HepG2 (cell line): ENCODE measurements around the gene GRK5. TPM values are rescaled to one million over a fixed set of nuclear protein-coding genes. Genes with fewer than 3 reads are reported as not detected.

ENCODE experiments used
- ATAC-seq: fragments of 200-7000 bp; cut with Tn5 transposase; 3 replicates; pipeline ENCODE4 v1.9.1; 2020; ENCODE audit warnings: mild to moderate bottlenecking, moderate library complexity
- BruUV-seq: library from RNA; stranded (reverse); fragments of 400-500 nt; replicated peaks from 2 replicates; lab custom pipeline; 2021; lab: Mats Ljungman, UMichigan
- CTCF ChIA-PET: fragments of 300-600 bp; formaldehyde crosslinking; extraction: SDS; loops from one replicate; lab custom pipeline; 2021; ENCODE audit warnings: low total read pairs, inconsistent platforms, low intra/inter-chr PET ratio; lab: Yijun Ruan, JAX
- POLR2A ChIA-PET: fragments of 350-600 bp; sonication (Branson Sonifier 250); formaldehyde crosslinking; loops from one replicate; lab custom pipeline; 2020; ENCODE audit warnings: antibody characterized with exemption, inconsistent platforms; lab: Yijun Ruan, JAX
- DNase-seq: peaks from one replicate; pipeline ENCODE4 v3.0.0-alpha.2; 2015; ENCODE audit warnings: low spot score
- FAIRE-seq: peaks from 3 replicates; lab custom pipeline; 2011; peaks lifted over from hg19 to GRCh38; lab: Jason Lieb, UNC
- H2AFZ ChIP-seq: one replicate; pipeline ENCODE4 v1.6.1; 2011; ENCODE audit warnings: low read length, inconsistent platforms
- H3K27ac ChIP-seq: fragments of 300-600 bp; 3 replicates; pipeline ENCODE4 v1.8.0; 2011; ENCODE audit warnings: mixed run types, mild to moderate bottlenecking, mixed read lengths, low read length, inconsistent platforms; ENCODE audit not compliant: insufficient read depth; ENCODE audit errors: extremely low read length
- H3K27me3 ChIP-seq, 2 experiments: fragments of 200-600 bp in 1 of 2; 2 replicates in 1 of 2; 3 replicates in 1 of 2; pipeline versions ENCODE4 v1.6.0 to v1.8.0; 2011; ENCODE audit warnings: low read length in 2 of 2, mild to moderate bottlenecking in 2 of 2, moderate library complexity in 2 of 2, inconsistent platforms in 1 of 2; ENCODE audit not compliant: insufficient read depth in 2 of 2, control insufficient read depth in 1 of 2
- H3K36me3 ChIP-seq, 2 experiments: fragments of 200-600 bp in 1 of 2; replicated peaks in 1 of 2; 2 replicates in 1 of 2; 3 replicates in 1 of 2; pipeline versions ENCODE4 v1.5.1 to v1.8.0; 2011; ENCODE audit warnings: low read length in 2 of 2, inconsistent platforms in 1 of 2; ENCODE audit not compliant: insufficient read depth in 2 of 2, control insufficient read depth in 1 of 2
- H3K4me1 ChIP-seq: 2 replicates; pipeline ENCODE4 v1.5.1; 2012; ENCODE audit warnings: low read length, inconsistent platforms; ENCODE audit not compliant: insufficient read depth
- H3K4me2 ChIP-seq: 2 replicates; pipeline ENCODE4 v1.6.0; 2011; ENCODE audit warnings: low read depth, low read length, inconsistent platforms
- H3K4me3 ChIP-seq, 3 experiments: fragments of 200-600 bp in 1 of 3; sonication (generic), shearing (Covaris generic) in 1 of 3; replicated peaks in 1 of 3; 2 replicates each; pipeline ENCODE4 v1.5.1; 2011 to 2016; ENCODE audit warnings: low read length in 3 of 3, inconsistent platforms in 2 of 3, low read depth in 2 of 3, mild to moderate bottlenecking in 2 of 3, control low read depth in 1 of 3, mixed read lengths in 1 of 3; ENCODE audit not compliant: insufficient read depth in 1 of 3
- H3K79me2 ChIP-seq: one replicate; pipeline ENCODE4 v1.6.1; 2011; ENCODE audit warnings: low read length, inconsistent platforms; ENCODE audit not compliant: insufficient read depth
- H3K9ac ChIP-seq: 2 replicates; pipeline ENCODE4 v1.6.0; 2011; ENCODE audit warnings: mild to moderate bottlenecking, low read depth, low read length, inconsistent platforms; ENCODE audit not compliant: insufficient read depth
- H3K9me3 ChIP-seq: 2 replicates; pipeline ENCODE4 v1.5.1; 2012; ENCODE audit warnings: mild to moderate bottlenecking, low read length
- H4K20me1 ChIP-seq: 2 replicates; pipeline ENCODE4 v1.6.0; 2011; ENCODE audit warnings: inconsistent platforms, mild to moderate bottlenecking, low read length, moderate library complexity; ENCODE audit not compliant: insufficient read depth
- BHLHE40 ChIP-seq: IDR thresholded peaks from 2 replicates; pipeline ENCODE4 v1.6.1; 2011; ENCODE audit warnings: low read length, improper control_type of control experiment
- CBX2 ChIP-seq, 2 experiments: fragments of 200-600 bp in 1 of 2; sonication (generic); formaldehyde crosslinking in 1 of 2; IDR thresholded peaks; 2 replicates each; pipeline versions ENCODE4 v1.7.0 to v1.8.1; 2018 to 2022; ENCODE audit warnings: low read depth in 2 of 2, low read length in 1 of 2, mild to moderate bottlenecking in 1 of 2, missing genetic modification reagents in 1 of 2
- HOXD1 ChIP-seq: sonication (generic); formaldehyde crosslinking; IDR thresholded peaks from 2 replicates; pipeline ENCODE4 v1.5.0; 2020; ENCODE audit warnings: missing genetic modification reagents
- NR2F1 ChIP-seq, 2 experiments: fragments of 450-650 bp in 1 of 2; formaldehyde crosslinking in 1 of 2; IDR thresholded peaks; 2 replicates each; pipeline versions ENCODE4 v1.5.0 to v1.6.1; 2016 to 2020; ENCODE audit warnings: mild to moderate bottlenecking in 1 of 2, missing compliant biosample characterization in 1 of 2, missing genetic modification reagents in 1 of 2, moderate library complexity in 1 of 2
- NR2F6 ChIP-seq, 2 experiments: IDR thresholded peaks; 2 replicates each; pipeline ENCODE4 v1.6.1; 2016; ENCODE audit warnings: antibody characterized with exemption in 1 of 2, mild to moderate bottlenecking in 1 of 2
- NR3C1 ChIP-seq: sonication (generic); formaldehyde crosslinking; IDR thresholded peaks from 2 replicates; pipeline ENCODE4 v1.4.0; 2020; ENCODE audit warnings: missing genetic modification reagents
- PLRG1 ChIP-seq: fragments of 450-650 bp; conservative IDR thresholded peaks from 2 replicates; pipeline ENCODE4 v1.6.1; 2016
- RARA ChIP-seq: IDR thresholded peaks from 2 replicates; pipeline ENCODE4 v1.6.1; 2016; ENCODE audit warnings: missing genetic modification reagents, missing compliant biosample characterization
- SKI ChIP-seq: fragments of 450-650 bp; IDR thresholded peaks from one replicate; pipeline ENCODE4 v1.6.1; 2018; ENCODE audit warnings: mild to moderate bottlenecking; ENCODE audit not compliant: partially characterized antibody
- ZBTB40 ChIP-seq, 2 experiments: fragments of 450-650 bp in 1 of 2; sonication (generic) in 1 of 2; formaldehyde crosslinking in 1 of 2; IDR thresholded peaks; 2 replicates each; pipeline versions ENCODE4 v1.6.1 to v1.8.0; 2016 to 2022; ENCODE audit warnings: antibody characterized with exemption in 1 of 2, mild to moderate bottlenecking in 1 of 2, missing genetic modification reagents in 1 of 2
- ZMYM3 ChIP-seq: sonication (generic); formaldehyde crosslinking; IDR thresholded peaks from 2 replicates; pipeline ENCODE4 v1.5.1; 2020; ENCODE audit warnings: mild to moderate bottlenecking, missing genetic modification reagents
- ZNF337 ChIP-seq: sonication (generic); formaldehyde crosslinking; IDR thresholded peaks from 2 replicates; pipeline ENCODE4 v1.5.1; 2020; ENCODE audit warnings: missing genetic modification reagents, low read depth, mild to moderate bottlenecking, borderline replicate concordance
- ZNF616 ChIP-seq: sonication (generic); formaldehyde crosslinking; IDR thresholded peaks from 2 replicates; pipeline ENCODE4 v1.5.0; 2020; ENCODE audit warnings: low read depth, mild to moderate bottlenecking, missing genetic modification reagents
- WGBS: methylation state at CpG from one replicate; pipeline ENCODE4 v1.1.6; 2017; ENCODE audit warnings: low lambda C conversion rate; 5-methylcytosine and 5-hydroxymethylcytosine counted together
- in situ Hi-C: cut with HindIII; loops from 2 replicates; pipeline ENCODE4 v1.10.0; 2017; ENCODE audit warnings: low pct_unique_long_range_greater_than_20kb; ENCODE audit not compliant: extremely low pct_ligation_motif_present
- intact Hi-C: fragments of 100-400 bp; cut with micrococcal nuclease; formaldehyde crosslinking; loops from one replicate; pipeline ENCODE4 v1.10.0; 2022; ENCODE audit not compliant: unreplicated experiment
- polyA plus RNA-seq, 8 experiments: library from polyadenylated mRNA; depleted of rRNA in 3 of 8; stranded (reverse) in 7 of 8; unstranded in 1 of 8; fragments of >200 nt; fragmentation: Illumina TruSeq in 4 of 8; extraction: Trizol in 4 of 8; gene quantifications; 2 replicates each; pipeline versions ENCODE4 v1.2.1 to v1.2.3, GENCODE V29; 2011 to 2016; ENCODE audit warnings: low read depth in 4 of 8, missing spikeins in 1 of 8, mixed read lengths in 1 of 8; ENCODE audit not compliant: insufficient read depth in 1 of 8
- total RNA-seq, 5 experiments: library from RNA; depleted of rRNA; stranded (reverse); fragments of >200 nt; fragmentation: Illumina TruSeq; extraction: Trizol; gene quantifications; 2 replicates each; pipeline ENCODE4 v1.2.3, GENCODE V29; 2016; ENCODE audit warnings: low read depth in 1 of 5

Gene GRK5
- total and polyA plus RNA-seq, 2 of the 13 experiments (the other 11 are each of a cell fraction or from before 2014, with no cell fraction given): 10.4 to 12.6 TPM

- no TSS peak for BruUV-seq
- POLR2A ChIA-PET: no interaction called here
- H4K20me1 ChIP-seq: no peaks in the 10 kb centered on the region
- 37% methylated on average over 7 of the region's 11 CpGs for WGBS
- H3K4me3 ChIP-seq: no peak overlapping the region
- H3K27me3 ChIP-seq: peaks cover 0 to 3% of the 10 kb centered on the region in 2 experiments; a peak in 1 of 5 replicates
- DNase-seq (no peak), FAIRE-seq (no peak), ATAC-seq (peak; percentile 55)
- H3K79me2 ChIP-seq: no peaks in the 10 kb centered on the region
- H3K36me3 ChIP-seq: no peaks in the 10 kb centered on the region
- H3K9me3 ChIP-seq: no peaks in the 10 kb centered on the region
- no peak overlapping the region for H3K27ac ChIP-seq
- H3K9ac ChIP-seq: no peak overlapping the region
- H3K4me1 ChIP-seq: peaks cover 12% of the 10 kb centered on the region
- no peak overlapping the region for H2AFZ ChIP-seq
- in situ Hi-C loops: no loop called here
- H3K4me2 ChIP-seq: no peak overlapping the region
- intact Hi-C loops: no loop called here
- CTCF ChIA-PET: no interaction called here
- TF ChIP-seq NR2F1 (CRISPR knock-in tag; IDR thresholded peaks at IDR 0.05) (peak in 1 of 2 experiments; percentile 27; a peak in 1 of 4 replicates), ZNF616 (CRISPR knock-in tag) (no peak), RARA (CRISPR knock-in tag) (peak; percentile 66), ZNF337 (CRISPR knock-in tag) (no peak), NR2F6 (IDR thresholded peaks at IDR 0.05) (0 out of 2 replicates have a peak, but pooled peaks have one; percentile 36), NR2F6 (CRISPR knock-in tag; IDR thresholded peaks at IDR 0.05) (0 out of 2 replicates have a peak, but pooled peaks have one; percentile 40), ZBTB40 (IDR thresholded peaks at IDR 0.05) (no peak), ZBTB40 (CRISPR knock-in tag; IDR thresholded peaks at IDR 0.05) (no peak), NR3C1 (CRISPR knock-in tag) (no peak), CBX2 (IDR thresholded peaks at IDR 0.05; ENCODE audit: low read depth, low read length) (no peak), CBX2 (CRISPR knock-in tag; IDR thresholded peaks at IDR 0.05; ENCODE audit: low read depth) (no peak), HOXD1 (no peak), SKI (no peak), ZMYM3 (CRISPR knock-in tag) (no peak), BHLHE40 (no peak), PLRG1 (no peak)
These were observed 253.2 kb downstream of the GRK5 start for GRCh38 chr10:119460369-119461195.
